NCI-H187 treated with DMSO at 0.1 percent for 48 hours (cell line): Measurements from ENCODE around the gene EPB41L4A.
A peak's percentile ranks its signal among the peaks of the same experiment; 100 is the strongest.
"Not testable (repeated sequence)": the region's sequence is repeated elsewhere in the genome, so short reads cannot be mapped to it uniquely, and the experiment has no call there.

Experiments
- DNase-seq: peaks from one replicate; lab custom pipeline; 2025; lab: John Stamatoyannopoulos, UW

The EPB41L4A gene

DNA sequence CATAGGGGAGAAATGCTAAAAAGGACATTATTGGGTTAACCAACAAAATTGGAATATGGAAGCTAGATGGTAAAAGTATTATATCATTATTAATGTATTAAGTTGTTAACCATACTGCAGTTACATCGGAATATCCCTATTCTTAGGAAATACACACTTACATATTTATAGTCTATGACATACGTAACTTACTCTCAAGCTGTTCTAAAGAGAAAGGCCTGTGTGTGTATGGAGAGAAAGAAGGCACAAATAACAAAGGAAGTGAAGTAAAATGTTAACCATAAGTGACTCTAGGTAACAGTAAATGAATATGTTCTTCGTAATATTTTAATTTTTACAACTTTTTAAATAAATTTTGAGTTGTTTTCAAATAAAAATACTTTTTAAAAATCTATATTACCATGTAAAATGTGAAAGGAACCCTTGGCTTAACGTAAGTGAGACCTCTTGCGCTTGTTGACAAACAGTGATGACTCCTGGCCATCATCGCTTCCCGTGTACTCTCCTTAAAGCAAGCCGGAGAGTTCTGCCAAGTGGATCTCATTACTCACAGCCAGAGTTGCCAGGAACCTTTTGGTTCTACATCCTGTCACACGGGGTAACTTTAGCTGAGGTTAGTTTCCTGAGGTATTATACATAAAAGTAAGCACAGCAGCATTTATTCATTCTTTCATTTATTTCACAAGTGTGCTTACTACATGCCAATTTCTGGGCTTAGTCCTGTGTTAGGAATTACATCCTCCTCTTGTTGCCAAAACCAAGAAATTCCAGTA, 165.4 kb downstream of the EPB41L4A start:
- DNase-seq, result no peak

DNA sequence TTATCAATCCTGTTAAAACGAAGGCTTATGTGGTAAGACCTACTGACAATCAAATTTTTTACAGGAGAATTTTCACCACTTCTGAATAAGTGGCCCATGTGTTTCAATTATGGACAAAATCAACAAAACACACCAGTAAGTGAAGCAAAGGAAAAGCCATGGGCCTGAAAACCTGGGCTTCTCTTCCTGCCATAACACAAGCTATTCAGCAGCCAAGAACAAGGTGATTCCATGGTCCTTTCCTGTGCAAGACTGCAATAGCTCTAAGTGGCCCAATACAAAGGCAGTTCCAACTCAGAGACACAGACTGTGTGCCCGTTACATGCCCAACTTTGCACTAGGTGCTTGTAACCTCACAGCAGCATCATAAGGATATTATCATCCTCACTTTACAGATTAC, 168.5 kb downstream of the EPB41L4A start:
- no peak for DNase-seq

DNA sequence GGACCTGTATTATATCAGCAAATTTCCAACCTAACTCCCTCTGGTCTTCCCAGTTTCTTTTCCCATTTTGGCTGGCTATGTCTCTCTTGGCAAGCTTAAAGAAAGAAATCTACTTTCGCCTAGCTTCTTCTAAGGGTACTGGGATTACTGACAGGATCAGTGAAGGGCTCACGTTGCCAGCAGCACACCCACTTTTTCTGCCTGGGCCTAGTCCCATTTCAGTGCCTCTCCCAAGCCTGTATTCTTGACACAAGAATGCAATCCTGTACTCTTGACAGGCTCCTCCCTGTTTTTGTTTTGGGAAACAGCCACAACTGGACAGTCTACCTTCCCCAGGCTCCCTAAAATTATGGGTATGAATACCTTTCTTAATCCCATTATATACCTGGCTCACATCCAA, 170.5 kb downstream of the EPB41L4A start:
- no peak for DNase-seq

DNA sequence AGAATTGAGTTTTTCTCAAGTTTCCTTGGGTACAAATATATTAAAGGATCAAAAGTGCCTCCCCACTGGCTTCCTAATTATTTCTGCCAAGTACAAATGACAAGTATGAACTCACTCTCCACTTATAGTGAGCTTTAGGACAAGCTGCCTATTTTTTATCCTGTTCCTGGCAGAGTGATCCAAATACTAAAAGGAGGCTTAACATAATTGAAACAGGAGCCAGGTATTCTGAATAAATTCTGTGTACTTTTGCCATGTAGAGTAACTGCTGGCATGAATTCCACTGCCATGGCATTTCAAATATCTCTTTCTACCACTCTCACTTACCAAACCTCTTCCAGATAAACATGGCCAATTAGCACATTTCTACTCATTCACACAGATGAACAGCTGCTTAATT, 171.1 kb downstream of the EPB41L4A start:
- DNase-seq, result no peak

DNA sequence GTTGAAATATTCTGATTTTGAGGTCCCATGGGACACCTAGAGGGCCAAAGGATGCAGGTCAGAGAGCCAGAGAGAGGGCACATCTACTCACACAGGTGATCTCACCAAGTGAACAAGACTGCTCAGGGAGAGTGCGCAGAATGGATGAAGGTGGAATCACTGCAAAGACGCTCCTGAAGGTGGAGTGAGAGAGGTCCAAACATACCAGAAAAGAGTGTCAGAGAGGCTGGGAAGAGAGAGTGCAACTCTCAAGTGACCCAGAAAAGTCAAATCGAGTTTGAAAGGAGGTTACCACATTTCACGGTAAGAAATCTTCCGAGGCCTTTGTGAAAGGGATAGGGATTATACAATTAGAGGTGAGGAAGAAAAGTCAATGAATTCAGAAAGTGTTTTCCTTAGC, 173.4 kb downstream of the EPB41L4A start:
- no peak for DNase-seq

DNA sequence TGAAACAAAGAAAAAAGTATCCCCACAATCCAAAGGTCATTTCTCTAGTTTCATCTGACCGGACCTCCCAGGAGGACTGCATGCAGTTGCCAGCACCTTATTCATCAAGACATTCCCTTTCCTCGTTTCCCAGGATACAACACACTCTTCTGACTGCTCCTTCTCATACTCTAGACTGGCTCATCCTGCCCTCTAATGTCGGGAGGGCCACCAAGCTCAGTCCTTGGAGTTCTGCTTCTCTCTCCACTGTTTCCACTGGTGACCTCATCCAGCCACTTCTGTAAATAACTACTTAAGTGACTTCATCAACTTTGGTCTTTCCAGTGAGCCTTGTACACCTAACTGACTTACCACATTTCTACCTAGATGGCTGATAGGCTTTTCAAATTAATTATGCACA, 179.1 kb downstream of the EPB41L4A start:
- no peak for DNase-seq

DNA sequence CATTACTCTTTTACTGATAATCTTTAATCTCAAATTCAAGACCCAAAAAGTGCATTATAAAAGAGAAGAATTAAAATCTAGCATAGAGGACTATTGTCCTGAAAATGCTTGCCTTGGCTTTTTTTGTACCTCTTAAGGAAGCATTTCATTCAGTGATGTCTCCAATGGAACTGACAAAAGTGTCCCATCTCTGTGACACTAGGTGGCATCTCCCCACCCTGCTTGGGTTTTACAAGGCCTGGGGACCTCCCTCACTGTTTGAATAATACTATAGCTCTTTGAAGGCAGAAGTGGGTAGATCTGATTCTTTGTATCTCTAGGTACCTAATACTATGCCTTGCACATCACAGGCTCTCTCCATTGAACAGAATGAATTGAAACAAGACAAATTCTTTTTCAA, 180.6 kb downstream of the EPB41L4A start:
- DNase-seq, result no peak

DNA sequence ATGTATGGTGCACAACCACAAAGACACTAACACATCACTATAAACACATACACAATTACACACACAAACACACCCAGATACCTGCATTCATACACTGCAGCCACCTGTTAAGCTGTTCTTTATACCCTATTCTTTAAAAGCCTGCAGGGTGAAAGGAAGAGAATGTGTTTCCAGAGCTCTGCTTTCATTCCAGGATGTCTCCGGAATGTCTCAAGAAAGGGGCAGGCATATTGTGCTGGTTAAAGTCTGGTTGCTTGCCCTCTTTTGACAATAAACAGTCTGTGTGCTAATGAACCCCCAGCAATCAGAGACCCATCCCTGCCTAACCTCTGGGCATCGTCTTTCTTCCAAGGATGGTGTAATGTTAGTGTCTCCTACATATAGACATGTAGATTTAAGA, 181.6 kb downstream of the EPB41L4A start:
- no peak for DNase-seq

DNA sequence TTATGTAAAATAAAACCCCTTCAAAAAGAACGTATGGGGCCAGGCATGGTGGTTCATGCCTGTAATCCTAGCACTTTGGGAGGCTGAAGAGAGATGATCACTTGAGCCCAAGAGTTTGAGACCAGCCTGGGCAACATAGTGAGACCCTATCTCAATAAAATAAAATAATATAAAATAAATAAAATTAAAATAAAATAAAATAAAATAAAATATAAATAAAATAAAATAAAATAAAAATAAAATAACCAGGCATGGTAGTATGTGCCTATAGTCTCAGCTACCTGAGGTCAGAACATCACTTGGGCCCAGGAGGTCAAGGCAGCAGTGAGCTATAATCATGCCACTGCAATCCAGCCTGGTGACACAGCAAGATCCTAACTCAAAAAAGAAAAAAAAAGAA, 185.1 kb downstream of the EPB41L4A start:
- no peak for DNase-seq

DNA sequence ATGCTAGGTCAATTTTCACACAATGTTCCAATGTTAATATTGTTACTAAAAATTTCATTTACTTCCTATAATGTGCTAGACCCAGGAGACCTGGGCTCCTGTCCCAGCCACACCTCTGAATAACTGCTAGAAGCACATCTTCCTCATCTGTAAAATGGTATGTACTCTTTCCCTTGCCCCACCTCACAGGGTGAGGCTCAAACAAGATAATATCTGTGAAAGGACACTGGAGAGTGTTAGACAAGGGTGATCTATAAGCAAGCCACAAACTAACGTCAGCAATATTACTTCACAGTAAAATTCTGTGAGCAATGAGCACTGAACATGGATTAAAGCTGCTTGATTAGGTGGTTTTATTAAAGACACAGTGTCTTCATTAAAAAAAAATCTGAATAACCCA, 186.4 kb downstream of the EPB41L4A start:
- no peak for DNase-seq

DNA sequence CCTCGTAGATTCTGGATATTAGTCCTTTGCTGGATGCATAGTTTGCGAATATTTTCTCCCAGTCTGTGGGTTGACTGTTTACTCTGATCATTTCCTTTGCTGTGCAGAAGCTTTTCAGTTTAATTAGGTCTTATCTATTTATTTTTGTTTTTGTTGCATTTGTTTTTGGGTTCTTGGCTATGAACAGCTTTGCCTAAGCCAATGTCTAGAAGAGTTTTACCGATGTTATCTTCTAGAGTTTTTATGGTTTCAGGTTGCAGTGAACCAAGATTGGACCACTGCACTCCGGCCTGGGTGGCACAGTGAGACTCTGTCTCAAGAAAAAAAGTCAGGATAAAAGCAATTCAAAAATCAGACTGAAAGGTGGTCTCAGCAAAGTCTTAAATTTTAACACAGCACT, 188.5 kb downstream of the EPB41L4A start:
- DNase-seq, result no peak

DNA sequence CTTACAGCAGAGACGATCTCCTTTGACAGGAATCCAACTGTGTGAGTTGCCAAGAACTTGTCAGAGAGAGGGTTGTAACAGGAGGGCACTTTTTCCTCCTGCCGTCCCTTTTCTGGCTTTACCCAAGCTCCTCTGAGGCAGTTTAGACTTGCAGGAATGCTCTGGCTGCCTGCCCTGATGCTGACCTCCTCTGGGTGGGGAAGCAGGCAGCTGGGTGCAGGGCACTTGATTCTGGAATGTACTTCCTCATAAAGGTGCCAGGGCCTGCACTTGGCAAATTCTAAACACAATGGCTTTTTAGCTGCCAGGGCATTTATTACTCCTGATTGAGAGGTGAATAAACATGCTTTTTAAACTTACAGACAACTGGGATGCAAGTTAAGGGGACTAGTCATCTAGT, 190.4 kb downstream of the EPB41L4A start:
- no peak for DNase-seq

DNA sequence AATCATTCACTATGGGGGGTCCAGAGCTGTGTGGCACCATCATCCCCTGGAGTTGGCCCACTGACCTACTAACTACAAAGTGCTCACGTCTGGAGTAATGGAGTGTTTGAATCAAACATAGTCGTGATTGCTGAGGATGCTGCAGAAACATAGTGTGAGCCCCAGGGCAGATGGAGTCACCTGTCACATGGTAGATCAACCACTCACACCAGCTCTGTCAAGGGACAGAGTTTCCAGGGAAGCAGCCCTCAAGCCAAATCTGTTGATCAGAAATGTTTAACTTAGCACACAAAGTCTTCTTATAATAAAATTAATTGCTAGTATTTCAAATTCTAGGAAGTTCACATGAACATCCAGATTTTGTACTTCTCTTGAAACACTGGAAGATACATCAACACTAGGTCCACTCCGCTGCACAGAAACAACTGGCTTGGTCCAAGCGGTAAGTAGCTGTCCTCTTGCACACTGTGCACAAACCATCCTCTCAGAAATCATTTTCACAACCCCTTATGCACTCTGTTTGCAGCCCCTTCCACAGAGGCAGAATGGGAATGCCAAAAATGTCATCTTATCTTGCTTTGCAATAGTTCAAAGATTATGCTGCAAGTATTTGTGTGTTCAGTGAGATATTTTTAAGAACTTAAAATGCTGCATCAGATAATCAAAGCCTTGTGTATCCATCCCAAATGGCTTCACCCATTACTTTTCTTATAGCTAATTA, 191.0 kb downstream of the EPB41L4A start:
- DNase-seq, result no peak

DNA sequence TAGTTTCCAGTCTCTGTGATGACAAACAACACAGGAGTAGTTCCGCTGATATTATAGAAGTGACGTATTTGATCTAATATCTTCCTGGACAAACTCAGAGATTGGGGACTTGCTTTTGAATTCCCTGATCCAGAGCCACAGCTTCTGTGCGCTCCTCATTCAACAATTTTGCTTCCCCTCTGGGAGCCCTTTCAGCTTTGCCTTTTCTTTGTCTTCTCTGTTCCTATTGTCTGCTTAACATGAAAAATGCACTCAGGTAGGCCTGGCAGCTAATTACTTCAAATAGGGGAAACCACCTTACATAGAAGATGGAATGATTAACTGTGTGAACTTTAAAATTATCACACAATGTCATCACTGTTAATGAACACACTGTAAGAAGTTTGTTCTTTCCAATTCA, 192.9 kb downstream of the EPB41L4A start:
- no peak for DNase-seq

DNA sequence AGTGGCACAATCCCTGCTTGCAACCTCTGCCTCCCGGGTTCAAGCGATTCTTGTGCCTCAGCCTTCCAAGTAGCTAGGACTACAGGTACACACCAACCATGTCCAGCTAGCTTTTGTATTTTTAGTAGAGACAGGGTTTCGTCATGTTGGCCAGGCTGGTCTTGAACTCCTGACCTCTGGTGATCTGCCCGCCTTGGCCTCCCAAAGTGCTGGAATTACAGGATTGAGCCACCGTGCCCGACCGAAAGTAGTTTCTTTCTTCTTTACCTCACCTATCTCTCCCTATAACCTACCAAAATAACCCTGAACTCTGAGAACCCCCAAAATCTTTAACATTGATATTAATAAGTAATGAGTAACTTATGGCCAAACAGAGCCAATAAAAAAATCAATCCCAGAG, 196.1 kb downstream of the EPB41L4A start:
- DNase-seq, result not testable (repeated sequence)

DNA sequence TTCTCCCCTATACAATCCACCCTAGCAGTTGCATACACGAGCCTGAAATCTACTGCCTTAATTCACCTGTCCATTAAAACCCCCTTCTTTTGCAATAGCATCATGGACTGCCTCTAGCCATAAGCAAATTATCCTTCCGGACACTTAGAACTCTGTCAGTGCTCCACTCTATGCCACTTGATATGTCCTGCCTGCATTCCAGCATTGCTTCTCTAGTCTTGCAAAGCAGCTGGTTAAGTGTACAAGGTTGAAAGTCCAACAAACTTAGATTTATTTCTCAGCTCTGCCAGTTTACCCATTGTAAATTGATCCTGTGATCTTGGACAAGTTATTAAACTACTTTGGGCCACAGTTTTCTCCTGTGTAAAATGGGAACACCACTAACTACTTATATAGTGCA, 197.9 kb downstream of the EPB41L4A start:
- DNase-seq, result no peak

DNA sequence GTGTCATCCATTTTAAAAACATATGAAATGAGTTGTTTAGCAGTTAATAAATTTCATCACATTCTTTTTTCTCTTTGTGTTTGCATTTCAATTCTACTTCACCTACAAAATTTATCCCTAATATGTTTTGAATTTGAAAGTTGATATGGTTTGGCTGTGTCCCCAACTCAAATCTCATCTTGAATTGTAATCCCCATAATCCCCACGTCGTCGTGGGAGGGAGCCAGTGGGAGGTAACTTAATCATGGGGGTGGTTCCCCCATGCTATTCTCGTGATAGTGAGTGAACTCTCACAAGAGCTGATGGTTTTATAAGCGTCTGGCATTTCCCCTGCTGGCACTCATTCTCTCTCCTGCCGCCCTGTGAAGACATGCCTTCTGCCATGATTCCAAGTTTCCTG, 200.1 kb downstream of the EPB41L4A start:
- no peak for DNase-seq

DNA sequence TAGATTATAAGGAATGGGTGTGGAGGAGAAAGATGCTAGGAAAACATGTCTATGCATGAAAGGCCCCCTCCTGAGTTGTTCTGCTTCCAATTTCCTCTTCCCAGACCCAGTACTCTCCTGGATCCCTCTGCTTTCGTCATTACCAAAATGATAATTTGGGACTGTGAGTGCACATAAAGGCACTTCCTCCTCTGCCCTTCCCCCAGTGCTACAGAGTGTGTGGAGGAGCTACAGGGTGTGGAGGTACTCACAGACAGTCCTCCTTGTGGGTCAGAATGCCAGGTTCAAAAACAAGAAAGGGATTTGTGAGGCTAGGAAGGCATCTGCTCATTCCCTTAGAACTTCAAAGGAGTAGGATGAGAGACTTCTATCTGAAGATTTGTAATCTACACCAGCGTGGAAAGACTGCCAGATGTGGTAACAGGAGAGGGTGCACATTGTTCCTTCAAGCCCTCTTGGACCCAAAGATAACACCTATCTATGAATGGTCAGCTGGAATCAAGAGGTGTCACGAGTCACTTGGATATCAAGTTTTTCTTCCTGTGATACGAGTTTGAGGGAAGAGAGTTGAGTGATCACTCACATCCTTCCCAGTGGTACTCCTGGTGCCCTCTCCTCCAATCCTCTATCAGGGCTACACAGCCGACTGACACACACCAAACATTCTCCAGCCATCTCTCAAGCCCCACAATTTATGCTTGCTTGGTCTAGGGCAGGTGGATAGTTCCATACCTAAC, 201.1 kb downstream of the EPB41L4A start:
- no peak for DNase-seq

DNA sequence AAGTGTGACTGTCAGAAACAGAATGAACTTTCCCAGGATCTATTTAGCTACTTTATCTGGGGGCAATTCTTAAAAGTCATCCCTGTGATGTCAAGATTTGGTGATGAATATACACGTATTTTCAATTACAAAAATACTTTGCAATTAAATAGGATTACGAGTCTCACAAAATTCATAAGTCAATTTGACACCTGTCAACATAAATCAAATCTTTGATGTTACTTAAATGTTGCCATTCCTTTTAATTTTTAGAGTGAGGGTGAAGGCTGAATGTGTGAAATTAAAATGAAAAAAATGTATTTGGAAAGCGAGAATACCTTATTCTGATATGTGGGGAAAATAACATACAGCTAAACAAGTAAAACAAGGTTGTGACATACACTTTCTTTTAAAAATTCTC, 202.9 kb downstream of the EPB41L4A start:
- no peak for DNase-seq

DNA sequence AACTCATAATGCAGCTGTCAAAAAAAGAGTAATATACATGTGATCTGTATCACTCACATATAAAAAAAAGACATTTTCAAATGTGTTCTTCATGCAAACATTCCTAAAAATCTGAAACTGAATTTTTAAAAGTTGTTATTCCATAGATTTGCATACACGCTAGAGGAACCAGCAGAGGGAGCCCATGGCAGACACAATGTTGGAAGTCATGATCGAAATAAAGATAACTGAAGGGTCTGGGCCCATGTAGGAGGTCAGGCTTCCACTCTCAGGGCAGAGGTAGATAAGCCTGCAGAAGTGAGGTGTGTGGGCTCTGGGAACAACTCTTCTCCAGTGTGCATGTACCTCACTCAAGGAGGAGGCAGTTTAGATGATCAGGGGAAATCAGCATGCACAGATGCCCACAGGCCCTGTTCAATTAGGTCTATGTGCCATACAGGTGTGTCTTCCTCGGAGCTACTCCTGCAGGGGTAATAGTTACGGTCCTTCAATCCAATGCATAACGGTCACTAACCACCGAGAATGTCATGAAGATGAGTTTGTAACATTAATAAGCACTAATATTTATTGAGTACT, 208.6 kb downstream of the EPB41L4A start:
- DNase-seq, result no peak

DNA sequence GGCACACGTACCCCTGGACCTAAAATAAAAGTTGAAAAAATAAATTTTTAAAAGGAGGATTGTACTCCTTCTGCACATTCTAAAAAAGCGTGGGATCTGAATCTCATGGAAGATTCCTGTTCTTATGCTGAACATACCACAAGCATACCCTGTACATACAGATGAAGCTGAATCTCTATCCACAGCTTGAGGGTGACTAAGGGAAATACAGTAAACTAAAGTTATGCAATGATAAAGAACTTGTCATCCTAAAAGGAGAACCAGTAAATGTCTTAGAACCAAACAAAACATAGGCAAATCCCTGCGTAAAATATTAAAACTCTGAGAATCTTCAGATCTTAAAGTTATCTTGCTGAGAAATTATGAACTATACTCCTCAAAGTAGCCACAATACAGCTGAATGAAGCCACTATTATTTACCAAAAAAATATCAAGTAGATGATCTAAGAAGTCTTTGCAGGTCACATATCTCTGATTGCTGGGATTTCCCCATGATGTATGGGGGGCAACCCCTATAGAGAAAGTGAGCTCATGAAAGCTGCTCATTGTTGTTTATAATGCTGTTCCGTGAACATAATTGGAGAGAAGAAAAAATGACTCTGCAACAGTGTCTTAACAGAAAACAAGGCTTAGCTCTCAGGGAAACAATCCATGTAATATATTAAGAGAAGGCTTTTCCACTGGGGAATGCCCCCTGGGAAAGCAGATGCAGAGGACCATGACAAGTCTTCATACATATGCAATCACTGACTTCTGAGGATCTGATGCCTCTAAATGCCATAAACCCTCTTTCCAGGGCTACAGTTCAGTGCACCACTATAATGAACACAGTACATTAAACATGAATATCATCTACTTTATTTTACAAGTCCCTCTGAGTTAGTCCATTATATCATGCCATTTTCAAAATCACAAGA, 210.1 kb downstream of the EPB41L4A start:
- DNase-seq, result peak; percentile 75

DNA sequence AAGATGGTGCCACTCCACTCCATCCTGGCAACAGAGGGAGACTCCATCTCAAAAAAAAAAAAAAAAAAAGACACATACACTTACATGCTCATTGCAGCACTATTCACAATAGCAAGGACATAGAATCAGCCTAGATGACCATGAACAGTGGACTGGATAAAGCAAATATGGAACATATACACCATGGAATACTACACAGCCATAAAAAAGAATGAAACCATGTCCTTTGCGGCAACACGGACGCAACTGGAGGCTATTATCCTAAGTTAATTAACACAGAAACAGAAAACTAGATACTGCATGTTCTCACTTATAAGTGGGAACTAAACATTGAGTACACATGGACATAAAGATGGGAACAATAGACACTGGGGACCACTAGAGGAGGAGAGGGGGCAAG, 210.9 kb downstream of the EPB41L4A start:
- DNase-seq, result not testable (repeated sequence)
